Suprapubic skin (tissue), 4 donors: Measurements from ENCODE around the gene MOB1A. TPM values are rescaled to one million over a fixed set of nuclear protein-coding genes. Genes with fewer than 3 reads are reported as not detected.
"Not testable (repeated sequence)": the region's sequence is repeated elsewhere in the genome, so short reads cannot be mapped to it uniquely, and the experiment has no call there.

ENCODE experiments used
- DNase-seq, 2 donors: peaks; one replicate each; pipeline ENCODE4 v3.0.0-alpha.2; 2019; ENCODE audit warnings: low spot score in 2 of 2
- H3K27ac ChIP-seq: fragments of 200-600 bp; sonication (generic); one replicate; pipeline ENCODE4 v1.5.1; 2019
- H3K27me3 ChIP-seq: fragments of 200-600 bp; sonication (generic); one replicate; pipeline ENCODE4 v1.5.1; 2019
- H3K36me3 ChIP-seq: fragments of 200-600 bp; sonication (generic); one replicate; pipeline ENCODE4 v1.5.1; 2019
- H3K4me1 ChIP-seq: fragments of 200-600 bp; sonication (generic); one replicate; pipeline ENCODE4 v1.5.1; 2019
- H3K4me3 ChIP-seq: fragments of 200-600 bp; sonication (generic); one replicate; pipeline ENCODE4 v1.5.1; 2019; ENCODE audit warnings: mild to moderate bottlenecking
- H3K9me3 ChIP-seq: fragments of 200-600 bp; sonication (generic); one replicate; pipeline ENCODE4 v1.5.1; 2019
- EP300 ChIP-seq: sonication (generic); formaldehyde crosslinking; IDR thresholded peaks from one replicate; pipeline ENCODE4 v1.6.1; 2017; ENCODE audit warnings: antibody characterized with exemption
- POLR2A ChIP-seq, 2 donors: fragments of 450-650 bp; IDR thresholded peaks; one replicate each; pipeline ENCODE4 v1.6.1; 2017; ENCODE audit warnings: antibody characterized with exemption in 2 of 2, mild to moderate bottlenecking in 2 of 2, moderate library complexity in 2 of 2
- POLR2AphosphoS5 ChIP-seq, 3 donors: sonication (generic); formaldehyde crosslinking; IDR thresholded peaks; one replicate each; pipeline ENCODE4 v1.6.1; 2017; ENCODE audit warnings: antibody characterized with exemption in 3 of 3
- WGBS: methylation state at CpG from one replicate; pipeline ENCODE4 v1.1.5; 2018; 5-methylcytosine and 5-hydroxymethylcytosine counted together
- total RNA-seq, 4 donors: library from RNA; depleted of rRNA; stranded (reverse); fragments of >200 nt; gene quantifications; one replicate each; pipeline ENCODE4 v1.1.0, GENCODE V29; 2016
- TF ChIP-seq, protein P1 (sequence below), 2 donors: fragments of 200-600 bp in 1 of 2; fragments of 450-650 bp in 1 of 2; sonication (generic) in 1 of 2; IDR thresholded peaks; one replicate each; pipeline ENCODE4 v1.5.1; 2016 to 2019; ENCODE audit warnings: antibody characterized with exemption in 2 of 2, mild to moderate bottlenecking in 1 of 2, moderate library complexity in 1 of 2

MOB1A gene
- total RNA-seq, 4 donors from 2014 or later: 65.2 to 96.6 (median 79.2) TPM

DNA sequence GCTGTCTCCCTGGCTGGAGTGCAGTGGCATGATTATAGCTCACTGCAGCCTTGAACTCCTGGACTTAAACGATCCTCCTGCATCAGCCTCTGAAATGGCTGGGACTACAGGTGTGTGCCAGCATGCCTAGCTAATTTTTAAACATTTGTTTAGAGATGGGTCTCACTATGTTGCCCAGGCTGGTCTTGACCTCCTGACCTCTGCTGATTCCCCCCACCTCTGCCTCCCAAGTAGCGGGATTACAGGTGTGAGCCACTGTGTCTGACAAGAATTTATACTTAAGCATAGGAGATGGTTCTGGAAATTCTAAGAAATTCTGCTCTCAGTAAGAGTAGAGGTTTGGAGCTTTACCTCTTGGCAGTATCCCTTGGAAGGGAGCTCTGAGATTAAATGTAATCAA lies 38.0 kb upstream of the MOB1A start:
- H3K36me3 ChIP-seq: peaks cover 36% of the 10 kb centered on the region

DNA sequence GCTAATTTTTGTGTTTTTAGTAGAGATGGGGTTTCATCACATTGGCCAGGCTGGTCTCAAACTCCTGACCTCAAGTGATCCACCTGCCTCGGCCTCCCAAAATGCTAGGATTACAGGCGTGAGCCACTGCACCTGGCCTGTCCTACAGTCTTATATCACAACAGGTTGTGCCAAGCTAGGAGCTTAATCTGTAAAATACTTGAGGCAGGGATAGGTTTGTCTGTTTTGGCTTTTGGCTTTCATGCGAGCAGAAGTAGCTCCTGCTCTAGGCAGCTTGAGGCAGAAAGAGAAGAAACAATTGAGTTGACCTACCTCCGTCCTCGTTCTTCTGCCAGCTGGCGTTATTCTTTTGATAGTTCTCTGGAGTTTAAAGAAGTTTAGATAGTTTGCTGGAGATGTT lies 37.1 kb upstream of the MOB1A start:
- H3K27me3 ChIP-seq, H3K4me3 ChIP-seq, H3K4me1 ChIP-seq, DNase-seq, H3K27ac ChIP-seq, H3K9me3 ChIP-seq: not testable (repeated sequence)
- 95% methylated on average over 6 of the region's 6 CpGs for WGBS
- H3K36me3 ChIP-seq: peaks cover 39% of the 10 kb centered on the region

More for the DNA sequence above, 38.0 kb upstream of the MOB1A start:
- Histone ChIP-seq H3K27ac (no peak overlapping the region), H3K4me3 (no peak overlapping the region), H3K27me3 (no peaks in the 10 kb centered on the region), H3K4me1 (no peaks in the 10 kb centered on the region), H3K9me3 (no peaks in the 10 kb centered on the region)
- no peak for TF ChIP-seq POLR2A (IDR thresholded peaks at IDR 0.05)
- TF ChIP-seq, protein P1, sequence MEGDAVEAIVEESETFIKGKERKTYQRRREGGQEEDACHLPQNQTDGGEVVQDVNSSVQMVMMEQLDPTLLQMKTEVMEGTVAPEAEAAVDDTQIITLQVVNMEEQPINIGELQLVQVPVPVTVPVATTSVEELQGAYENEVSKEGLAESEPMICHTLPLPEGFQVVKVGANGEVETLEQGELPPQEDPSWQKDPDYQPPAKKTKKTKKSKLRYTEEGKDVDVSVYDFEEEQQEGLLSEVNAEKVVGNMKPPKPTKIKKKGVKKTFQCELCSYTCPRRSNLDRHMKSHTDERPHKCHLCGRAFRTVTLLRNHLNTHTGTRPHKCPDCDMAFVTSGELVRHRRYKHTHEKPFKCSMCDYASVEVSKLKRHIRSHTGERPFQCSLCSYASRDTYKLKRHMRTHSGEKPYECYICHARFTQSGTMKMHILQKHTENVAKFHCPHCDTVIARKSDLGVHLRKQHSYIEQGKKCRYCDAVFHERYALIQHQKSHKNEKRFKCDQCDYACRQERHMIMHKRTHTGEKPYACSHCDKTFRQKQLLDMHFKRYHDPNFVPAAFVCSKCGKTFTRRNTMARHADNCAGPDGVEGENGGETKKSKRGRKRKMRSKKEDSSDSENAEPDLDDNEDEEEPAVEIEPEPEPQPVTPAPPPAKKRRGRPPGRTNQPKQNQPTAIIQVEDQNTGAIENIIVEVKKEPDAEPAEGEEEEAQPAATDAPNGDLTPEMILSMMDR (IDR thresholded peaks at IDR 0.05): no peak
- TF ChIP-seq EP300: no peak
- no peak for TF ChIP-seq POLR2AphosphoS5 (IDR thresholded peaks at IDR 0.05)
- 92% methylated on average over 2 of the region's 2 CpGs for WGBS
- DNase-seq: no peak

DNA sequence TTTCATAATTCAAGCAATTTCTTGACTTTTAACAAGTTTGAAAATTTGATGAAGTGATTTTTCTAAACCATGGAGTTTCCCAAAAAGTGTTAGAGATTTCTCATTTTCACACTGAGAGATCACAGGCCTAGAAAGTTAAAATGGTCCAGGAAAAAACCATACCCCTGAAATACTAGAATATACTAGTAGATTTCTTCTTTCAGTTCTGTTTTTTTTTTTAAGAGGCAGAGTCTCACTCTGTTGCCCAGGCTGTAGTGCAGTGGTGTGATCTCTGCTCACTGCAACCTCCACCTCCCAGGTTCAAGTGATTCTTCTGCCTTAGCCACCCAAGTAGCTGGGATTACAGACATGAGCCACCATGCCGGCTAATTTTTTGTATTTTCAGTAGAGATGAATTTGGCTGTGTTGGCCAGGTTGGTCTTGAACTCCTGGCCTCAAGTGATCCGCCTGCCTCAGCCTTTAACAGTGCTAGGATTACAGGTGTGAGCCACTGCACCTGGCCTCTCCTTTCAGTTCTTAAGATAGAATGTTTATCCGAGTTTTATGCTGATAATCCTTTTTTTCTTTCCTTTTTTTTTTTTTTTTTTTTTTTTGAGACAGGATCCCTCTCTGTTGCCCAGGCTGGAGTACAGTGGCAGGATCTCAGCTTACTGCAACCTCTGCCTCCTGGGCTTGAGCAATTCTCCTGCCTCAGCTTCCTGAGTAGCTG lies 34.2 kb upstream of the MOB1A start:
- Histone ChIP-seq H3K27ac (no peak overlapping the region), H3K36me3 (peaks cover 60% of the 10 kb centered on the region), H3K9me3 (no peaks in the 10 kb centered on the region), H3K27me3 (no peaks in the 10 kb centered on the region), H3K4me1 (no peaks in the 10 kb centered on the region), H3K4me3 (no peak overlapping the region)
- TF ChIP-seq, protein P1 (IDR thresholded peaks at IDR 0.05): no peak
- no peak for TF ChIP-seq EP300
- no peak for TF ChIP-seq POLR2AphosphoS5 (IDR thresholded peaks at IDR 0.05)
- no peak for TF ChIP-seq POLR2A (IDR thresholded peaks at IDR 0.05)
- 83% methylated on average over 3 of the region's 3 CpGs for WGBS
- no peak for DNase-seq

DNA sequence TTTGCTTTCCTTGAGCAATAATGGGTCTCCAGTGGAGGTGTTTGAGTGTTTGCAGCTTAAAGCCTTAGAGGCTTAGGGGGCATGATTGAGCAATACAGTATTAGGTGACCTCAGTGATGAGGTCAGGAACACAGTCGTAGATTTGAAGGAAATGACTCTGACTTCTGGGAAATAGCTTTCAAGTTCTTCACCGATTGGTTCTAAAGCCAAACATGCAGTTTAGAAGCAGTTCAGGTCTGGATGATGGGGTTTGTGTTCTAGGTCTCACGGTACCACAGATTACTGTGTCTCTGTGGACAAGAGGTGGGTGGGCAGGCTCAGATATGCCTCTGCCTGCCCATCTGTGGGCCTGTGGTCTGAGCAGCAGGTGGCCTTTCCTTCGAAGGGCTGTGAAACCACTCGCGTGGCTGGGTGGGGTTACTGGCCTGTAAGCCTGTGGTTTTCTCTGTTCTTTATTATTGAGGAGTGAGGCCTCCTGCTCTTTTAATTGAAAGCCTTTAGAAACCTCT lies 27.6 kb upstream of the MOB1A start:
- H3K27ac ChIP-seq: no peak overlapping the region
- H3K4me1 ChIP-seq: peaks cover 30% of the 10 kb centered on the region
- DNase-seq: no peak
- no peaks in the 10 kb centered on the region for H3K9me3 ChIP-seq
- no peaks in the 10 kb centered on the region for H3K27me3 ChIP-seq
- TF ChIP-seq POLR2AphosphoS5 (IDR thresholded peaks at IDR 0.05): no peak
- TF ChIP-seq, protein P1 (IDR thresholded peaks at IDR 0.05): no peak
- TF ChIP-seq EP300: no peak
- TF ChIP-seq POLR2A (IDR thresholded peaks at IDR 0.05): no peak
- H3K36me3 ChIP-seq: peaks cover 30% of the 10 kb centered on the region
- WGBS: 59% methylated on average over 6 of the region's 6 CpGs
- H3K4me3 ChIP-seq: no peak overlapping the region

DNA sequence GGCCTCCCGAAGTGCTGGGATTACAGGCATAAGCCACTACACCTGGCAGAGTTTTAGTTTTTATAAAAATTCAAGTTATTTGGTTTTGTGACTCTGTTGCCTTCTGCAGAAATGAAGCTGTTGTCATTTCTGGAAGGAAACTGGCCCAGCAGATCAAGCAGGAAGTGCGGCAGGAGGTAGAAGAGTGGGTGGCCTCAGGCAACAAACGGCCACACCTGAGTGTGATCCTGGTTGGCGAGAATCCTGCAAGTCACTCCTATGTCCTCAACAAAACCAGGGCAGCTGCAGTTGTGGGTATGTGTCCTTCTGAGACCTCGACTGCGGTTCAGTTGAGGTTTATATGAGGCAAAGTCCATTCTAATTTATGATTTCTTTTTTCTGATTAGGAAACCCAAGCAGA lies 26.9 kb upstream of the MOB1A start:
- peaks cover 23% of the 10 kb centered on the region for H3K36me3 ChIP-seq
- no peak overlapping the region for H3K4me3 ChIP-seq
- no peaks in the 10 kb centered on the region for H3K27me3 ChIP-seq
- no peaks in the 10 kb centered on the region for H3K9me3 ChIP-seq
- no peak overlapping the region for H3K27ac ChIP-seq
- DNase-seq: no peak
- H3K4me1 ChIP-seq: peaks cover 30% of the 10 kb centered on the region
- TF ChIP-seq, protein P1 (IDR thresholded peaks at IDR 0.05): no peak
- TF ChIP-seq POLR2A (IDR thresholded peaks at IDR 0.05) (no peak), POLR2AphosphoS5 (IDR thresholded peaks at IDR 0.05) (no peak), EP300 (no peak)
- 40% methylated on average over 6 of the region's 6 CpGs for WGBS
